HL-60 (cell line): ENCODE measurements around the gene AIRE.

Experiments used
- CTCF ChIP-seq: IDR thresholded peaks from one replicate; pipeline ENCODE4 v1.5.1; 2011; ENCODE audit warnings: low read length, control low read depth, inconsistent platforms; ENCODE audit not compliant: insufficient read depth
- POLR2AphosphoS5 ChIP-seq: IDR thresholded peaks from 2 replicates; pipeline ENCODE4 v1.6.1; 2012; ENCODE audit warnings: low read depth
- SPI1 ChIP-seq: IDR thresholded peaks from 2 replicates; pipeline ENCODE4 v1.6.1; 2012; ENCODE audit warnings: low read depth, mild to moderate bottlenecking, borderline replicate concordance
- TF ChIP-seq, protein P1 (sequence below): IDR thresholded peaks from 2 replicates; pipeline ENCODE4 v1.6.1; 2012; ENCODE audit warnings: low read depth; ENCODE audit not compliant: insufficient replicate concordance

DNA sequence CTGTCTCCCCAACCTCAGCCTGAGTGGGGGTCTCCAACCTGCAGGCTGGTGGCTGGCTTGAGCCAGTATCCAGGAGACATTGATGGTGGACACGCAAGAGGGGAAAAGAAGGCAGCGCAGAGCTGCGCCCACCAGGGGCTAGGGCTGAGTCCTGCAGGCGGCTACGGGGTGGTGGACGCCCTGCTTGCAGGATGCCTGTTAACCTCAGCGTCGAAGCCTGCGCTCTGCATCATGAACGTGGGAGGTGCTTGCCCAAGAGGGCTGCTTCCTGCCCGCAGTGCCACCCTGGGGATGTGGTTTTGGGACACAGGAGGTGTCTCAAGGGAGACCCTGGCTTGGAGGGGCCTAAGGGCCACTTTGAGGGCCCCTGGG lies 41.9 kb downstream of the AIRE start:
- no peak for TF ChIP-seq CTCF
- TF ChIP-seq POLR2AphosphoS5: peak; percentile 78
- no peak for TF ChIP-seq SPI1
- TF ChIP-seq, protein P1, sequence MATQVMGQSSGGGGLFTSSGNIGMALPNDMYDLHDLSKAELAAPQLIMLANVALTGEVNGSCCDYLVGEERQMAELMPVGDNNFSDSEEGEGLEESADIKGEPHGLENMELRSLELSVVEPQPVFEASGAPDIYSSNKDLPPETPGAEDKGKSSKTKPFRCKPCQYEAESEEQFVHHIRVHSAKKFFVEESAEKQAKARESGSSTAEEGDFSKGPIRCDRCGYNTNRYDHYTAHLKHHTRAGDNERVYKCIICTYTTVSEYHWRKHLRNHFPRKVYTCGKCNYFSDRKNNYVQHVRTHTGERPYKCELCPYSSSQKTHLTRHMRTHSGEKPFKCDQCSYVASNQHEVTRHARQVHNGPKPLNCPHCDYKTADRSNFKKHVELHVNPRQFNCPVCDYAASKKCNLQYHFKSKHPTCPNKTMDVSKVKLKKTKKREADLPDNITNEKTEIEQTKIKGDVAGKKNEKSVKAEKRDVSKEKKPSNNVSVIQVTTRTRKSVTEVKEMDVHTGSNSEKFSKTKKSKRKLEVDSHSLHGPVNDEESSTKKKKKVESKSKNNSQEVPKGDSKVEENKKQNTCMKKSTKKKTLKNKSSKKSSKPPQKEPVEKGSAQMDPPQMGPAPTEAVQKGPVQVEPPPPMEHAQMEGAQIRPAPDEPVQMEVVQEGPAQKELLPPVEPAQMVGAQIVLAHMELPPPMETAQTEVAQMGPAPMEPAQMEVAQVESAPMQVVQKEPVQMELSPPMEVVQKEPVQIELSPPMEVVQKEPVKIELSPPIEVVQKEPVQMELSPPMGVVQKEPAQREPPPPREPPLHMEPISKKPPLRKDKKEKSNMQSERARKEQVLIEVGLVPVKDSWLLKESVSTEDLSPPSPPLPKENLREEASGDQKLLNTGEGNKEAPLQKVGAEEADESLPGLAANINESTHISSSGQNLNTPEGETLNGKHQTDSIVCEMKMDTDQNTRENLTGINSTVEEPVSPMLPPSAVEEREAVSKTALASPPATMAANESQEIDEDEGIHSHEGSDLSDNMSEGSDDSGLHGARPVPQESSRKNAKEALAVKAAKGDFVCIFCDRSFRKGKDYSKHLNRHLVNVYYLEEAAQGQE: no peak
